Activated naive CD8-positive, alpha-beta T cell treated with anti-CD3 and anti-CD28 coated beads, Interleukin-2, amount 50 U/mL, for 24 hours (primary cell): ENCODE results near the gene TIMP3.

Source experiments
- ATAC-seq: fragments of 150-1000 bp; cut with Tn5 transposase; one replicate; pipeline ENCODE4 v1.10.0; 2021
- DNase-seq: peaks from one replicate; pipeline ENCODE4 v3.0.0; 2021
- H3K27ac Mint-ChIP-seq: one replicate; pipeline ENCODE4 v1.8.0; 2021; ENCODE audit warnings: mild to moderate bottlenecking, mixed read lengths
- H3K27me3 Mint-ChIP-seq: one replicate; pipeline ENCODE4 v1.8.0; 2021; ENCODE audit warnings: mixed read lengths
- H3K36me3 Mint-ChIP-seq: one replicate; pipeline ENCODE4 v1.8.0; 2021; ENCODE audit warnings: low read depth, mixed read lengths
- H3K4me1 Mint-ChIP-seq: one replicate; pipeline ENCODE4 v1.8.0; 2021; ENCODE audit warnings: mixed read lengths
- H3K4me3 Mint-ChIP-seq: one replicate; pipeline ENCODE4 v1.8.0; 2021; ENCODE audit warnings: mild to moderate bottlenecking, moderate library complexity, mixed read lengths
- H3K9me3 Mint-ChIP-seq: one replicate; pipeline ENCODE4 v1.8.0; 2021; ENCODE audit warnings: mixed read lengths

The TIMP3 gene

DNA sequence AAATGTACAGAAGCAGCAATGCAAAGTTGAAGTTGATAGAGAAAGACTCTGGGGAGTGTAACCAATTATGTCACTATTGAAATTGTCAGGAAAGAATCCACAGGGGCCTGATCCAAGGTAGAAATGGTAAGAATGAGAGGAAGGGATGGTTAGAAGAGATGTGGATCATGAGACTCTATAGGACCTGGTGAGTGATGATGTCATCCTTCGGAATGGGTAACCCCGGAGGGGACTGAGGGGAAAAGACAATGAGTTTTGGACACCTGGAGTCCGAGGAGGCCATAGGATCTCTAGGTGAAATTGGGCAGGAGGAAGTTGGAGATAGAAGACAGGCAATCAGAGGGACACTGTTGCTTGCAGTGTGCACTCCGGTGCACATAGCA lies 6.3 kb upstream of the TIMP3 start:
- no peak for DNase-seq
- no peak overlapping the region for H3K4me3 Mint-ChIP-seq
- ATAC-seq: no peak
- H3K4me1 Mint-ChIP-seq: no peaks in the 10 kb centered on the region
- H3K27ac Mint-ChIP-seq: no peak overlapping the region
- no peaks in the 10 kb centered on the region for H3K36me3 Mint-ChIP-seq
- no peaks in the 10 kb centered on the region for H3K9me3 Mint-ChIP-seq
- peaks cover 24% of the 10 kb centered on the region for H3K27me3 Mint-ChIP-seq

DNA sequence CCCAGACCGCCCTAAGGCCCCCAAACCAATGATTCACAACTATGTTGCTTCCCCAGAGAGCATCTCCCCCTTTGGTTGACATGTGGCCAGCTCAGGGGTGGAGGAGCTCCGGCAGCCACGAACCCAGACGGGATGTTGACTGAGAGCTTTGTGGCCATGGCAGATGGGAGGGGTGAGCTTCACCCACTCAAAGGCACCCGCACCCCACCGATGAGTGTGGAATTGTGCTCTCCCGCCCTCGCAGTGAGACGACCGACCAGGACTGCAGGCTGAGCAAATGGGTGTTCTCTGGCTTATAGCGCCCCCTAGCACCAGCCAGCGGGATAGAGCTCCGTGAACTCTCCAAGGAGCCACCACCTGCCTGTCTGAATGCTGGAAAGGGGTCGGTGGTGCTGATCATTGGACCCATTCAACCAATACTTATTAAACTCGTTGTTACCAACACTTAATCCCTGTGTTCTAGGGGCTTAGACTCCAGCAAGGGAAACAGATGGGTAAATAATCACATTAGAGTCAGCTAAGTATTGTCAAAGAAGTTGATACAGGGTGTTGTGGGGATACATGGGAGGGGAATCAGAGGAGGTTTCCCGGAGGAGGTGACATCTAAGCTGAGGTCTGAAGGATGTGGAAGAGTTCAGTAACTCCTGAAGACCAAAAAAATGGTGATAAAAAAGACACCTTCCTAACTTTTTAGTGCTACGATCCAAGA lies 4.5 kb upstream of the TIMP3 start:
- Mint-ChIP-seq H3K9me3 (no peaks in the 10 kb centered on the region), H3K36me3 (no peaks in the 10 kb centered on the region), H3K4me1 (peaks cover 3% of the 10 kb centered on the region), H3K27ac (no peak overlapping the region), H3K27me3 (peaks cover 33% of the 10 kb centered on the region), H3K4me3 (no peak overlapping the region)
- peak; percentile 81 for ATAC-seq
- peak; percentile 57 for DNase-seq

DNA sequence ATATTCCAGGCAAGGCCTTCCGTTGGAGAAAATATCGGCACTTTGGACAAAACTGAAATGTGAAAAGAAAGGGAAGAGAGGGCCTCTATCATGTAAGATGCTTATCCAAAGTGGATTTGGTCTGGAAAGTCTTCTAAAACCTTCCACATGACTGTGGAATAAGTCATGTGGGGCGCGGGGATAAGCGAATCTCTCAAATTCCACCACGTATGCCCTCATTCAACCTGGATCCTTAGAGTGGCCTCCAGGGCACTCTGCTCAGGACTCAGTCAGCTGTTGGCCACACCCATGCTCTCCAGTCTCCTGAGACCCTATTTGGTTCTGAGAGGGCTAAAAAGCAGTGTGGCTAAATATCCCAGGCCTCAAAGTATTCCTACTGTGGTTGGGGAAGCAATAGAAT lies 2.0 kb upstream of the TIMP3 start:
- no peak for DNase-seq
- peaks cover 6% of the 10 kb centered on the region for H3K4me1 Mint-ChIP-seq
- H3K4me3 Mint-ChIP-seq: no peak overlapping the region
- H3K36me3 Mint-ChIP-seq: no peaks in the 10 kb centered on the region
- H3K27ac Mint-ChIP-seq: no peak overlapping the region
- no peak for ATAC-seq
- peaks cover 56% of the 10 kb centered on the region for H3K27me3 Mint-ChIP-seq
- H3K9me3 Mint-ChIP-seq: no peaks in the 10 kb centered on the region

GRCh38 chr22:32800158-32800882 lies 1.2 kb upstream of the TIMP3 start:
- H3K4me3 Mint-ChIP-seq: no peak overlapping the region
- no peak overlapping the region for H3K27ac Mint-ChIP-seq
- no peak for ATAC-seq
- H3K4me1 Mint-ChIP-seq: peaks cover 6% of the 10 kb centered on the region
- H3K36me3 Mint-ChIP-seq: no peaks in the 10 kb centered on the region
- H3K9me3 Mint-ChIP-seq: no peaks in the 10 kb centered on the region
- H3K27me3 Mint-ChIP-seq: peaks cover 57% of the 10 kb centered on the region
- no peak for DNase-seq

- ATAC-seq: no peak
- no peak overlapping the region for H3K27ac Mint-ChIP-seq
- H3K4me1 Mint-ChIP-seq: peaks cover 6% of the 10 kb centered on the region
- H3K27me3 Mint-ChIP-seq: peaks cover 57% of the 10 kb centered on the region
- no peaks in the 10 kb centered on the region for H3K9me3 Mint-ChIP-seq
- no peak for DNase-seq
- H3K36me3 Mint-ChIP-seq: no peaks in the 10 kb centered on the region
- no peak overlapping the region for H3K4me3 Mint-ChIP-seq
These were observed 440 bp upstream of the TIMP3 start for GRCh38 chr22:32800994-32801536.

DNA sequence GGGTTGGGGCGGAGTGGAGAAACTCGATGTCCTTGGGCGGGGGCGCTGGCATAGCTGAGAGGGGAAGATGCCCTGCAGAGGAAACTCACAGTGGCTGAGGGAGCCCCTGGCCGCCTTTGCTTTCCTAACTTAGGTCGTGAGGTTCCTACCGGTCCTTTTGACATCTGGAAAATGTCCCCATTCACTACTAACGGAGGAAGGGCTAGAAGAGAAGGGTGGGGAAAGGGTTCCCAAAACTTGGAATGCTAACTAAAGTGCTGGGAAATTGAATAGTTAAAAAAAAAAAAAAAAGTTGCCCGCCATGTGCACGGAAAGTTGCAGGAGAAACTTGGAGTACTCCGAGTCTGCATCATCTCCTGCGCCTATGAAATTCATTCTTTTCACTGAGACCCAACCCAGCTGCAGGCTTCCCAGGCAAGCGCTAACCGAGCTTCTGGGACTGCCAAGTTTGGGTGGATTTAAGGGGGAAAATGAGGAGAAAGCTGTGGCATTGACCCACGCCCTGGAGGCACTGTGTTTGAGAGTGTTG lies 796 bp downstream of the TIMP3 start:
- ATAC-seq (no peak), DNase-seq (no peak)
- Mint-ChIP-seq H3K9me3 (no peaks in the 10 kb centered on the region), H3K27me3 (peaks cover 54% of the 10 kb centered on the region), H3K4me3 (peak overlapping the region; percentile 41), H3K27ac (no peak overlapping the region), H3K36me3 (no peaks in the 10 kb centered on the region), H3K4me1 (peaks cover 6% of the 10 kb centered on the region)

DNA sequence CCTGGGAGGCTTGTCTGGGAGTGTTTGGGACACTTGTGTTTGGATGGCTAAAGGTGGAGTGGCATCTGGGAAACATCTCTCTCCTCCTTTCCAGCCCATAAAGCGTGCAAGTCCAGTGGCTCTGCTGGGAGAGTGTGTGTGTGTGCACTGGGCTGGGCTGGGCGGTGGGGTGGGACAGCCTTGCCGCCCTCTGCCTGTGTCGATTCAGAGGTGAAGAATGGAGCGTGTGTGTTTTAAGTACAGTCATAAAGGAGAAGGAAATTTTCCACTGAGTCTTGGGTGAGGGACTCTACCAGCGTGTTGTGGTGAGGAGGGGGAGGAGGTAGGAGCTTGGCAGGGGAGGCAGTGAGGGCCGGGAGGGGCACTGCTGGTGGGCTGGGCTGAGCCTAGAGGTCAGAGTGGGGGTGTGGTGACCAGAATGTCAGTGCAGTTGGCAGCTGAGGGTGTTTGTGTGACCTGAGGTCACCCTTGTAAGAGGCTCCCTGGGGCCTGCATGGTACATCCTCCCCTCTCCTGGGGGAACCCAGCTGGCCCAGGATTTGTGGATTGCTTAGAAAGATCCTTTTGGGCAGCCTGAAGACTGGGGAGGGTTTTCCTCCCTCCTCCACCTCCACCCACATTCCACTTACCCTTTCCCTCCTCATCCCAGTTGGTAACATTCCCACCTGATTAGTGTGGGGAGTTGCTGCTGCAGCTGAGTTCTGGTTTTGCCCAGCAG lies 1.7 kb downstream of the TIMP3 start:
- no peaks in the 10 kb centered on the region for H3K9me3 Mint-ChIP-seq
- no peaks in the 10 kb centered on the region for H3K36me3 Mint-ChIP-seq
- DNase-seq: no peak
- no peak overlapping the region for H3K4me3 Mint-ChIP-seq
- peaks cover 57% of the 10 kb centered on the region for H3K27me3 Mint-ChIP-seq
- peaks cover 6% of the 10 kb centered on the region for H3K4me1 Mint-ChIP-seq
- H3K27ac Mint-ChIP-seq: no peak overlapping the region
- peak; percentile 37 for ATAC-seq

DNA sequence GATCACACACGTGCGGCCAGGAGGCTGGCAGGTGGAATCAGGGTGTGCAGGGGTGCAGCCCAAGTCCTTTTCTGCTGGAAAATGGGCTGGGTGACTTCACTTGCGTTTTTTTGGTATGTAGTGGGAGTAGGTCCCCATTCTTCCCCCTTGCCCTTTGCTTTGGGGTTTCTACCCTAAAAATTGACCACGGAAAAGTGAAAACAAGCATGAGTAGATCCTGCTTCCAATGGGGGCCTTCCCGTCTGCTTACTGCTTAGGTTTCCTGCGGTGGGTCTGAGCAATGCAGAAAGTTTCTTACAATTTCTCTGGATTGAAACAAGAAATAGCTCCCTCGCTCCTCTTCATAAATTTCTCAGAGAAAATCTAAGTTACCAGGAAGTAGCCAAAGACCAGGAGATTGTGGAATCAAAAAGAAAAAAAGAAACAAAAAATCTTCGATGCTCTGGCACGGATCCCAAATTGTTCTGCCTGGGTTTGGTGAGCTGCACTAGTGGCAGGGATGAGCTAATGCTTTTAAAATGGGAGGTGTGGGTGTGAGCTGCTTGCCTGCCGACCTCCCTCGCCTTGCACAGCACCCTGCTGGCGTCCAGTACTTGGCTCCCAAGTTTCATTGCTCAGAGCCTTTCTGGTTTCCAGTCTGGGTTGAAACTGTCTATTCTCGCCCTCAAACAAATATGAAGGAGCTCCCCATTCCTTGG lies 2.4 kb downstream of the TIMP3 start:
- no peak for DNase-seq
- Mint-ChIP-seq H3K36me3 (no peaks in the 10 kb centered on the region), H3K9me3 (no peaks in the 10 kb centered on the region), H3K4me1 (peaks cover 6% of the 10 kb centered on the region), H3K4me3 (no peak overlapping the region), H3K27me3 (peaks cover 51% of the 10 kb centered on the region), H3K27ac (no peak overlapping the region)
- no peak for ATAC-seq

GRCh38 chr22:32804531-32805360 lies 3.2 kb downstream of the TIMP3 start:
- Mint-ChIP-seq H3K27ac (no peak overlapping the region), H3K9me3 (no peaks in the 10 kb centered on the region), H3K27me3 (peaks cover 45% of the 10 kb centered on the region), H3K4me3 (no peak overlapping the region), H3K36me3 (no peaks in the 10 kb centered on the region), H3K4me1 (peaks cover 6% of the 10 kb centered on the region)
- ATAC-seq (no peak), DNase-seq (no peak)

- ATAC-seq (no peak), DNase-seq (no peak)
- no peak overlapping the region for H3K4me3 Mint-ChIP-seq
- no peaks in the 10 kb centered on the region for H3K36me3 Mint-ChIP-seq
- H3K27ac Mint-ChIP-seq: no peak overlapping the region
- peaks cover 6% of the 10 kb centered on the region for H3K4me1 Mint-ChIP-seq
- peaks cover 39% of the 10 kb centered on the region for H3K27me3 Mint-ChIP-seq
- no peaks in the 10 kb centered on the region for H3K9me3 Mint-ChIP-seq
These were observed 3.9 kb downstream of the TIMP3 start for GRCh38 chr22:32805361-32805881.

DNA sequence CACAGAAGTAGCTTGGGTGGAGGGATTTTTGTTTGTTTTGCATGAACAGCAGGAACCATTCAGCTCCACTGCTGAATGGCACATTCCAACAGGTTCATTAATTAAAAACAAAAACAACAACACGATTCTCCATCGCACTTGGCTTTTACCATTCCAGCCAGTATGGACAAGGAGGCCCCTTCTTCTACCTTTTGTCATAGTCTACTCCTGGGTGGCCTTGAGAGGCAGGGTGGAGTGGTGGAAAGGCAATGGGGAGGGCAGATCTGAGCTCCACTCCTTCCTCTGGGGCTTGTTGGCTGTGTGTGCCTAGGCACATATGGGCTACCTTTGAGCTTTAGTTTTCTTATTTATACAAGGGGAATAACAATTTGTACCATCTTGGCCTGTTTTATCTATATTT lies 4.8 kb downstream of the TIMP3 start:
- H3K27ac Mint-ChIP-seq: no peak overlapping the region
- peaks cover 4% of the 10 kb centered on the region for H3K4me1 Mint-ChIP-seq
- no peak for ATAC-seq
- no peaks in the 10 kb centered on the region for H3K36me3 Mint-ChIP-seq
- H3K4me3 Mint-ChIP-seq: no peak overlapping the region
- H3K9me3 Mint-ChIP-seq: no peaks in the 10 kb centered on the region
- DNase-seq: no peak
- peaks cover 32% of the 10 kb centered on the region for H3K27me3 Mint-ChIP-seq

GRCh38 chr22:32808038-32808445 lies 6.5 kb downstream of the TIMP3 start:
- Mint-ChIP-seq H3K27ac (no peak overlapping the region), H3K4me3 (no peak overlapping the region), H3K36me3 (no peaks in the 10 kb centered on the region), H3K4me1 (peaks cover 2% of the 10 kb centered on the region), H3K27me3 (peaks cover 21% of the 10 kb centered on the region), H3K9me3 (no peaks in the 10 kb centered on the region)
- no peak for DNase-seq
- no peak for ATAC-seq

DNA sequence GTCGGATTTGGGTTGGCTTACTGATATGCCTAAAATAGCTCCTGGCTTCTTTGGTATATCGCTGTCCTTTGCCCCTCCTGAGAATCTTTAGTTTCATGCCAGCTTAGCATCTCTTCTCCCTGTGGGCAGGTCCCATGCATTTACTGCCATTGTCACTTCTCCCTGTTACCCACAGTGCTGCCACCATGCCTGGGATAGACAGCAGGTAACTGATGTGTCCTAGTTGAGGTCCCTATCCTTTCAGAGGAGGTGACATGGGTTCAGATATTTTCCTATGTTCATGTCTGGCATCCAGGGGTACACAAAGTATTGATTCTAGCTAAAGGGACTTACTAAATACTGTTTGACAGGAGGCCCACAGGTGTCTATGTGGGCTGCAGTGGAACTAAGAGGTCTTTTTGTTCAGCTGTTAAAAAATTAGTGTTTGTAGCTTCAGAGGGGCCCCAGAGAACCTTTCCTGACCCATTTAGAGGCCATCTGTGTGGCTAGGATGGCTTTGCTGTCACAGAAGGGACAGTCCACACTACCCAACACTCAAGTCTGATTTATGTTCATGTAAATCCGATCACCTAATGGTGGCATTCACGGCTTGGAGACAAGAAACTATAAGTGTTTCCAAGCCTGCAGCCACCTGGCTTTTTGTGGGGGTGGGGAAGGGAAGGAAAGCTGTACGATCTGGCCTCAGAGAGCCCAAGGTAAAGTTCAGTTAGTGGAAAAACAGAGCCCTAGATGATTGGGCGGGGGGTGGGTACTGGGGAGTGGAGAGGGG lies 8.5 kb downstream of the TIMP3 start:
- Mint-ChIP-seq H3K4me3 (no peak overlapping the region), H3K36me3 (no peaks in the 10 kb centered on the region), H3K4me1 (peaks cover 2% of the 10 kb centered on the region), H3K9me3 (no peaks in the 10 kb centered on the region), H3K27ac (no peak overlapping the region), H3K27me3 (peaks cover 6% of the 10 kb centered on the region)
- DNase-seq: no peak
- ATAC-seq: no peak
